Cardiac muscle cell (in vitro differentiated cells and primary cell): ENCODE results near the gene SEC31B. TPM values are rescaled to one million over a fixed set of nuclear protein-coding genes. Genes with fewer than 3 reads are reported as not detected.

Source experiments
- DNase-seq, 2 donors: peaks; one replicate each; pipeline versions ENCODE4 v3.0.0 to v3.0.0-alpha.2; 2010 to 2017; ENCODE audit warnings: low read depth in 1 of 2, low spot score in 1 of 2
- H3K27ac ChIP-seq: fragments of 200-600 bp; sonication (generic); 2 replicates; pipeline ENCODE4 v1.5.1; 2016
- H3K27me3 ChIP-seq: fragments of 200-600 bp; sonication (generic); 2 replicates; pipeline ENCODE4 v1.6.0; 2016; ENCODE audit warnings: control low read depth
- H3K36me3 ChIP-seq: fragments of 200-600 bp; sonication (generic); 2 replicates; pipeline ENCODE4 v1.5.1; 2016; ENCODE audit warnings: control low read depth
- H3K4me1 ChIP-seq: fragments of 200-600 bp; sonication (generic); 2 replicates; pipeline ENCODE4 v1.8.1; 2017; ENCODE audit warnings: low read depth, mild to moderate bottlenecking, mixed run types
- H3K4me3 ChIP-seq: fragments of 200-600 bp; sonication (generic); 2 replicates; pipeline ENCODE4 v1.5.1; 2016; ENCODE audit warnings: mild to moderate bottlenecking
- H3K9me3 ChIP-seq: fragments of 200-600 bp; sonication (generic); 2 replicates; pipeline ENCODE4 v1.5.1; 2017; ENCODE audit warnings: low read depth, mild to moderate bottlenecking, control low read depth
- polyA plus RNA-seq: library from polyadenylated mRNA; unstranded; fragments of >200 nt; fragmentation: Nextera tagmentation; extraction: Ambion mirVana; gene quantifications from 2 replicates; pipeline ENCODE4 v1.2.1, GENCODE V29; 2016
- total RNA-seq: library from RNA; depleted of rRNA; stranded (reverse); fragments of >200 nt; gene quantifications from 2 replicates; pipeline ENCODE4 v1.2.3, GENCODE V29; 2016
- TF ChIP-seq, protein P1 (sequence below): IDR thresholded peaks from 2 replicates; pipeline ENCODE4 v1.5.1; 2012; ENCODE audit warnings: low read depth, mild to moderate bottlenecking, low read length

SEC31B gene
- total and polyA plus RNA-seq, 2 experiments from 2014 or later, result 13.2 to 23.1 TPM

GRCh38 chr10:100498059-100498458, 21.6 kb downstream of the SEC31B start:
- TF ChIP-seq, protein P1, sequence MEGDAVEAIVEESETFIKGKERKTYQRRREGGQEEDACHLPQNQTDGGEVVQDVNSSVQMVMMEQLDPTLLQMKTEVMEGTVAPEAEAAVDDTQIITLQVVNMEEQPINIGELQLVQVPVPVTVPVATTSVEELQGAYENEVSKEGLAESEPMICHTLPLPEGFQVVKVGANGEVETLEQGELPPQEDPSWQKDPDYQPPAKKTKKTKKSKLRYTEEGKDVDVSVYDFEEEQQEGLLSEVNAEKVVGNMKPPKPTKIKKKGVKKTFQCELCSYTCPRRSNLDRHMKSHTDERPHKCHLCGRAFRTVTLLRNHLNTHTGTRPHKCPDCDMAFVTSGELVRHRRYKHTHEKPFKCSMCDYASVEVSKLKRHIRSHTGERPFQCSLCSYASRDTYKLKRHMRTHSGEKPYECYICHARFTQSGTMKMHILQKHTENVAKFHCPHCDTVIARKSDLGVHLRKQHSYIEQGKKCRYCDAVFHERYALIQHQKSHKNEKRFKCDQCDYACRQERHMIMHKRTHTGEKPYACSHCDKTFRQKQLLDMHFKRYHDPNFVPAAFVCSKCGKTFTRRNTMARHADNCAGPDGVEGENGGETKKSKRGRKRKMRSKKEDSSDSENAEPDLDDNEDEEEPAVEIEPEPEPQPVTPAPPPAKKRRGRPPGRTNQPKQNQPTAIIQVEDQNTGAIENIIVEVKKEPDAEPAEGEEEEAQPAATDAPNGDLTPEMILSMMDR, result no peak
- Histone ChIP-seq H3K36me3 (peaks cover 29% of the 10 kb centered on the region), H3K9me3 (no peaks in the 10 kb centered on the region), H3K27ac (no peak overlapping the region), H3K4me3 (no peak overlapping the region), H3K27me3 (no peaks in the 10 kb centered on the region), H3K4me1 (no peaks in the 10 kb centered on the region)
- DNase-seq, result no peak

- H3K27me3 ChIP-seq, result no peaks in the 10 kb centered on the region
These were observed 23.1 kb downstream of the SEC31B start for GRCh38 chr10:100496567-100496966.

DNA sequence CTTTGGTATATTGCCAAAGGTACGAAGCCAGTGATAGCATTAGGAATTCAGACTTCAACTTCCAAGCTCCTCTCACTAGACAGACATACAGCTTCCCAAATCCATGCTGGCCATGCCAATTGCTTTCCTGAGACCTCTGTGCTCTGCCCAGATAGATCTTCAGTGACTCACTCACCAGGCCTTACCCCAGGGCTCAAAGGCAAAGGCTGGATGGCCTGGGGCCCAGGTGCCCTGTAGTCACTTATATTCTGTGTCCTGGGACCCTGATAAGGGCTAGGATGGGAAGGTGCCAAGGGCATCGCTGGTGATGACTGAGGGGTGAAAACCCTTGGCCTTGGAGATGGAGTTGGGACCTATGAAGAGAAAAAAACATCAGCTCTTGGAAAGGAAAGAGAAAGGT, 29.1 kb downstream of the SEC31B start:
- Histone ChIP-seq H3K9me3 (no peaks in the 10 kb centered on the region), H3K4me3 (no peak overlapping the region), H3K27me3 (peaks cover 30% of the 10 kb centered on the region), H3K36me3 (peaks cover 16% of the 10 kb centered on the region), H3K4me1 (no peaks in the 10 kb centered on the region), H3K27ac (no peak overlapping the region)
- no peak for DNase-seq
- TF ChIP-seq, protein P1, result no peak

More at GRCh38 chr10:100496567-100496966, 23.1 kb downstream of the SEC31B start:
- Histone ChIP-seq H3K36me3 (peaks cover 23% of the 10 kb centered on the region), H3K4me1 (no peaks in the 10 kb centered on the region), H3K27ac (no peak overlapping the region), H3K4me3 (no peak overlapping the region), H3K9me3 (no peaks in the 10 kb centered on the region)
- DNase-seq, result no peak
- TF ChIP-seq, protein P1, result no peak

DNA sequence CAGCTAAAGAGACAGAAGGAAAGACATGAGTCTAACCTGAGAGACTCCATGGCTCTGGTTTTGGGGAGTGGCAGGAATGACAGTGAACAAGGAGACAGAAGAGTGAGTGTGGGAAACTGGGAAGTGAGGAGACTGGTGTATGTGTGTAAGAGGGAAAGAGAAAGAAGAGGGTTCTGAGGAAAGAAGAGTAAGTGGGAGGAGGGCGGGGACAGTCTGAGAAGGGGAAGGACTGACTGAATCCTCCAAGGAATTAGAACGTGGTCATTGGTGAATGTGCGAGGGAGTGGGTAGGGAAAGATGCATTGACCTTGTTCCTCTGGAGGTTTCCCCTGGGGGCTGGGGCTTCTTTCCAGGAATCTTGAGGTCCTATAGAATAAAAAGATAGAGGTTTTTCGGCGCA, 30.3 kb downstream of the SEC31B start:
- TF ChIP-seq, protein P1, result no peak
- Histone ChIP-seq H3K27ac (no peak overlapping the region), H3K4me1 (no peaks in the 10 kb centered on the region), H3K36me3 (peaks cover 15% of the 10 kb centered on the region), H3K27me3 (peaks cover 41% of the 10 kb centered on the region), H3K9me3 (no peaks in the 10 kb centered on the region), H3K4me3 (no peak overlapping the region)
- DNase-seq, result no peak

GRCh38 chr10:100487529-100487928, 32.1 kb downstream of the SEC31B start:
- no peak for DNase-seq
- Histone ChIP-seq H3K27me3 (peaks cover 60% of the 10 kb centered on the region), H3K27ac (no peak overlapping the region)

More at GRCh38 chr10:100487529-100487928, 32.1 kb downstream of the SEC31B start:
- TF ChIP-seq, protein P1, result no peak
- peaks cover 15% of the 10 kb centered on the region for H3K36me3 ChIP-seq
- no peaks in the 10 kb centered on the region for H3K4me1 ChIP-seq
- H3K9me3 ChIP-seq, result no peaks in the 10 kb centered on the region
- H3K4me3 ChIP-seq, result no peak overlapping the region
